GM12892 (cell line): ENCODE measurements around the gene REG1A.

Source experiments
- DNase-seq: peaks from one replicate; pipeline ENCODE4 v3.0.0; 2011; ENCODE audit not compliant: insufficient read length
- FAIRE-seq: peaks from 2 replicates; lab custom pipeline; 2011; peaks lifted over from hg19 to GRCh38; lab: Jason Lieb, UNC
- POLR2A ChIP-seq: IDR thresholded peaks from 2 replicates; pipeline ENCODE4 v1.6.1; 2011; ENCODE audit warnings: low read depth, low read length, control low read depth
- POLR2AphosphoS5 ChIP-seq: IDR thresholded peaks from 2 replicates; pipeline ENCODE4 v1.6.1; 2011; ENCODE audit warnings: low read depth, low read length, control low read depth
- TAF1 ChIP-seq: IDR thresholded peaks from 2 replicates; pipeline ENCODE4 v1.6.1; 2011; ENCODE audit warnings: low read depth, mild to moderate bottlenecking, control low read depth, low read length, borderline replicate concordance

The REG1A gene

DNA sequence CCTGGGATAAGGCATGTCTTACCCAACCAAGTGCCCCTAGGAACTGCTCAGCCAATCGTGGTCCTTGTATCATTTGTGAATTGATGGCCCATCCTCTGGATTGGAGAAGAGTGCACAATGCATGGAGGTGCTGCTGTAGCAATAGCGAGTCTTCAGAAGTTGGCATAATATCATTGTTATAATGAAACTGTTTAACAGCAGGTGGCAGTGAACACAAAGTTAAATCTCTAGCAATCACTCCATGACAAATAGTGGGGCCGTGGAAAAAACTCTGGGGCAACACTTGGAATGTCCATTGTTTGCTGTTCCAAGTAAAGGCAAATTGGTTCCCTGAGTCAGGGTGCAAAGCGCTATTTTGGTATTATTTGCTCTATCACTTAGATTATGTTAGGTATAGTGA lies 11.4 kb downstream of the REG1A start:
- no peak for FAIRE-seq

DNA sequence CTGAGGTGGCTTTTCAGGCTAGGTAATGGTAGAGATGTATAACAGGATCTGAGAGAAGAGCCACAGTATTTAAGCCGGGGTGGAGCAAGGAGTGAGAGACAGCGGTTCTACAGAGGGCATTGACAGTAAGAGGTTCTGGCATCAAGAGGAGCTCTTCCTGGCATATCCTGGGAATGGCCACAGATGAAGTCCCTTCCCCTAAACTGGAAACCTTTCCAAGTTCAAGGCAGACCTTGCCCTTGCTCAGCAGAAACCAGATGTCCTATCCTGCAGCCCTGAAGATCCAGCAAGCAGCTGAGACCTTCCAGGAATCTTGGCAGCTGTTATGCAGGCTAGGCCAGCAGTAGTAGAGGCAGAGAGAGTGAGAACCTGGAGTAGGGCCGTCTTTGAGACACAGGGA lies 18.1 kb downstream of the REG1A start:
- no peak for DNase-seq
- no peak for FAIRE-seq
- no peak for TF ChIP-seq POLR2A
- no peak for TF ChIP-seq TAF1
- no peak for TF ChIP-seq POLR2AphosphoS5

More for the DNA sequence above, 11.4 kb downstream of the REG1A start:
- no peak for TF ChIP-seq POLR2A
- no peak for TF ChIP-seq POLR2AphosphoS5
- no peak for TF ChIP-seq TAF1
- no peak for DNase-seq

DNA sequence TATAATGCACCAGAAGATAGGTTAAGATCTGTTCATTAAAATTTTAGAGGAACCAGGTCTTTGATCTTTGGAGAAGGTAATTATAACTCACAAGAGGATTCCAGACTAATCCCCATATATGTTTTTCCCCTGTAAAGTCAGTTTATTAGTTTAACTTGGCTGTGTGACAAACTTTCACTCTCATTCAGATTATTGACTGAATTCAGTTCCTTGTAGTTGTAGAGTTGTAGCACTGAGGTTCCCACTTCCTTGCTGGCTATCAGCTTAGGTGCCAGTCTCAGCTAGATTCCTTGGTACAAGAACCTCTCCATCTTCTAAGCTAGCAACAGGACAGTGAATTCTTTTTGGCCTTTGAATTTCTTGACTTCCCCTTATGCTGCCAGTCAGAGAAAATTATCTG lies 19.1 kb downstream of the REG1A start:
- TF ChIP-seq POLR2A (no peak), POLR2AphosphoS5 (no peak), TAF1 (no peak)
- DNase-seq: no peak
- no peak for FAIRE-seq

DNA sequence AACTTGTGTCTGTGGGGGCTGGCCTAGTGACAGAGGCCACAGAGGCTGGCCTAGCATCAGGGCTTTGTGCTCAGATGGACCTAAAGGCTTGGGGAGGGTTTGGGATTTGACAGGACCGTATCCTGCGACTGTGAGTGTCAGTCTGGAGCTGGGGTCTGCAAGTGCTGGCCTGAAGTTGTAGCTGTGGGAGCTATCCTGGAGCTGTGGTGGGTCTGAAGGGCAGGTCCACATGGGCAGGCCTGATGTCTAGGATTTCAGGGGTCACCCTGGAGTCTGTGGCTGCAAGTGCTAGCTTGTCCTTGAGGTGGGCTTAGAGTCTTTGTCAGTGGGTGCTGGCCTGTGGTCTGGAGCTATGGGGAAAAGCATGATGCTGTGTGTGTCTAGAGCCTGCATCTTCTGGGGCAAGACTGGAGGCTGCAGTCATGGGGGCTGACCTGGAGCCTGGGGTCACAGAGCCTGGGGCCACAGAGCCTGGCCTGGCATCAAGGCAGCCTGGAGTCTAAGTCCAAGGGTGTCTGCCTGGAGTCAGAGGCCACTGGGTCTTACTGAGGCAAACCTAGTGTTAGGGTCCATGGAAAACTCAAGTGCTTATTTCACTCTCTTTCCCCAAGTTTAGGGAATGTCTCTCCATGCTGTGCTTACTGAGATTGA lies 35.7 kb downstream of the REG1A start:
- no peak for TF ChIP-seq POLR2AphosphoS5
- no peak for DNase-seq
- FAIRE-seq: no peak

DNA sequence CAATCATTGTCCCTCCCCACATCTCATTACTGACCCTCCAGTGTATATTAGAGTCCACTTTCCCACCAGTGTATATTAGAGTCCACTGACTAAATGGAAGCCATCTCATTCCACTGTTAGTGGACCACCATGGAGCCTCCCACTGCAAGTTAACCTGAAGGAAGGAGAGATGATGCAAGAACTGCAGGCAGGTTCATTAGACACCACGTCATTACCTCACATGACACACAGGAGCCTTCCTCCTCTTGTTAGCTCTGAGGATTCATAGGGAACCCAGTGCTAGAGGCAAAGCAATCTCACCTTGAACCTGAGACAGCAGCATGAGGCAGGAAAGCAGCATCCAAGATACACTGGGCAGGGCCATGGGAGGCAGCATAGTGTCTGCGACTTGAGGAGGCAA lies 38.7 kb downstream of the REG1A start:
- FAIRE-seq (no peak), DNase-seq (no peak)
- TF ChIP-seq POLR2AphosphoS5: no peak
- TF ChIP-seq POLR2A: no peak
- TF ChIP-seq TAF1: no peak

DNA sequence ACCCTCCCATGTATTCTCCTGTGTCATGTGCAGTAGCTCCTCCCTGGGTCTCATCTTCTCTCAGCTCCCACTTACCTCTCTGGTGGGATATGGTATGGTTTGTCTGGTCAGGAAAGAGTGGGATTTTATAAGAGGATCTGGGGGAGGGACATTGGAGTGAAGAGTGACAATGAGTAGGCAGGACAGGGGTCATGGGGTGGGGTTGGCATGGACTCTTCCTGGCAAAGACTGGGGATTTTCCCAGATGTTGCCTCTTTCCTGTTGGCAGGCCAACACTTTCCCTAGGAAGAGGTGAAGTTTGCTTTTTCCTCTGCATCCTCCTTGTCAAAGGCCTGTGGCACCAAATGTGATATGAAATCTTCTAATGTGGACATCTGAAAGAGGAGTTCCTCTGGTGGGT lies 39.4 kb downstream of the REG1A start, which contains the start of gene REG3A:
Gene REG3A (minus strand): TSS at position 101 of the 400 bp plus-strand sequence. CDS start 348 bp downstream, outside the sequence.
- no peak for DNase-seq
- no peak for FAIRE-seq
- no peak for TF ChIP-seq TAF1
- no peak for TF ChIP-seq POLR2A
- no peak for TF ChIP-seq POLR2AphosphoS5

DNA sequence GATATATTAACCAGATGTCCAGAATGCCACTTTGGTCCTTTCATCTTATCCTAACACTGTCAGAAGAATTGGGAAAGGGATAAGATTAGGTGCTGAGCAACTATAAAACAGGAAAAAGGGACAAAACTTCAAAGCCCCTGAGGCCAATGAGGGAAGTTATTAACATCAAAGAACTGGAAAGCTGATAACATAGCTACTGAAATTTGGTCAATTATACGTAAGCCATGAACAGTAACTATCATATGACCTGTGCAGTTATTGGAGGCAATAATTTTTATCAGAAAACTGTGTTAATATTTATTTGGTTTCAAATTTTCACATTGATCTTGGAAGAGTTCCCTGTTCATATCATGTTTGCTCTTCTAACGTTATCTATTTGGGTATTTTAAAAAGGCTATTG lies 41.8 kb downstream of the REG1A start:
- no peak for DNase-seq
- no peak for FAIRE-seq
- TF ChIP-seq POLR2AphosphoS5: no peak
- no peak for TF ChIP-seq POLR2A
- no peak for TF ChIP-seq TAF1

DNA sequence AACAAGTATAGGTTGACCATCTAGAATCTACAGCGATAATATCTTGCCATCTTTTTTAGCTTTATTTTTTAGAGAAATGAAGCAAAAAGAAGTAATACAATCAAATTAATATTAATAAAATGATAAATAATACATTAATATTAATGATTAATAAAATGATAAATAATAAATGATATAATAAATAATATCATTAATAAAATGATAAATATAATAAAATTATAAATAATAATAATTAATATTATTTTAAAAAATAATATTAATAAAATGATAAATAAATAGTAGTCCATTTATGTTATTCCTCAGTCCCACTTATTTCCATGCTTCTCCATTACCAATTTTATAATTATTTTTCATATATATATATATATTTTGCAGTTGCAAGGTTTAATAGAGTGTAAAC lies 42.5 kb downstream of the REG1A start:
- DNase-seq (no peak), FAIRE-seq (no peak)
- no peak for TF ChIP-seq POLR2AphosphoS5
- TF ChIP-seq POLR2A: no peak
- TF ChIP-seq TAF1: no peak

DNA sequence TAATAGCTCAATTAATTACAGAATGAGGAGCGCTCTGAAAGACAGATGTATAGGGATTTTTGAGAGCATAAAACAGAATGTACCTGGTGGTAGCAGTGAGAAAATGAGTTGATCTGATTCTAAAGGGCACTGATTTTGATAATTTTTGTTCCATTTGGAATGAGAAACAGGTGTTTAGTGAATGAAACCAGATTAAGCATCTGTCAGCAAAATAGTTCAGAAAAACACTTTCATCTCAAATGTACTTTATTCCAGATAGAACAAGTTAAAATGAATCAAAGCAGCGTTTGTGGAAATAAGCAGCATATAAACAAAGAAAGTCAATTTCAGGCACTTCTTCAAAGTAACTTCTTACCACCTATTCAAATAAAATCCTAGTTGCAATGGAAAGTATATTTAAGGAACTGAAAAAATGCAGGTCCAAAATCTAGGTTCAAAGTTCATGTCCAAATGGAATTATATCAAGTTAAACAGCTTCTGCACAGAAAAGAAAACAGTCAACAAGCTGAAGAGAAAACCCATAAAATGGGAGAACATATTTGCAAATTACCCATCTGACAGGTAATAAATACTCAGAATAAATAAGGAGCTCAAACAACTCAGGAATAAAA lies 51.2 kb downstream of the REG1A start:
- FAIRE-seq (no peak), DNase-seq (no peak)
- TF ChIP-seq POLR2AphosphoS5 (no peak), TAF1 (no peak), POLR2A (no peak)
